ENCODE measurements around the gene SLC9A8. TPM values are rescaled to one million over a fixed set of nuclear protein-coding genes. Genes with fewer than 3 reads are reported as not detected.

The SLC9A8 gene
- total and polyA plus RNA-seq, 5 experiments from 2014 or later: 4.7 to 29.3 (median 9.0) TPM

DNA sequence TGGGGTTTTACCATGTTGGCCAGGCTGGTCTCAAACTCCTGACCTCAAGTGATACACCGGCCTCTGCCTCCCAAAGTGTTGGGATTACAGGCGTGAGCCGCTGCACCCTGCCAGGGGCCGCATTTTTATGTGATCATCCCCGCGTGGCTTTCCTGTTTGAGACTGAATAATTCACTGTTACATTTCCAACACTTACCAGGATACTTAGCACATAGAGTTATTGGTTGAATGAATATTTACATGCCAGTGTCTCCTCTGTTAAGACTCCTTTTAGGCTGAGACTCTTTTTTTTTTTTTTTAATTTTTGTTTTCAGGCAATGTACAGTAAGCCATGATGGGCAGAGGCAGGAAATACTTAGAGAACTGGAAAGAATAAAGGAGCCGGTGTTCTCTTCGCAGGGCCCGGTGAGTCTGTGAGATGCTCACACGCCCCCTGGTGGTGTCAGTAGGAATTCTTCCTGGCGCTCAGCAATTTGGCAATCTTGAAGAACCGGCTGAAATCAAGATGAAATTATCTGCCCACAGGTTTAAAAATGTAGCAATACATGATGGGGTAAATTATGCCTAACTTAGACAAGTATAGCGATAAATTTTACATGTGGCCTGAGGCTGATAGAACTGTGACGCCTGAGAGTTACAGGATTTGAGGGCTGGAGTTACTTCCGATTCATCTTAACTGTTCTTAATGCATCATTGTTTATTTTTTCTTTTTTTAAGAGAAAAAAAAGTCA is 115.9 kb downstream of the SLC9A8 start:
- POLR2A ChIA-PET: interaction anchor here (0.7 kb wide), 1 partner anchor 8 kb away, joined by 3 read pairs; no protein-coding TSS in a partner anchor
- Mint-ChIP-seq H3K27me3 (peaks cover 0 to 2% (median 0%) of the 10 kb centered on the region in 5 donors), H3K27ac (peak overlapping the region in 9 of 10 donors; percentile 62 to 90 (median 80))

DNA sequence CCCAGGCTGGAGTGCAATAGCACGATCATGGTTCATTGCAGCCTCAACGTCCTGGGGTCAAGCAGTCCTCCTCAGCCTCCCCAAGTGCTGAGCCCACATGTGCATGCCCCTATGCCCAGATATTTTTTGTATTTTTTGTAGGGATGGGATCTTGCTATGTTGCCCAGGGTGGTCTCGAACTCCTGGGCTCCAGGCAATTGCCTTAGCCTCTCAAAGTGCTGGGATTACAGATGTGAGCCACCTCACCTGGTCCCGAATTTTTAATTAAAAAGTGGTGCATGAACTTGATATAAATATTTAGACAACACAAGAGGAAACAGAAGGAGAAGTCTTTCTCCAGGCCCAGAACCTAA is 116.5 kb downstream of the SLC9A8 start:
- no peak for ATAC-seq
- H3K4me3 Mint-ChIP-seq: no peak overlapping the region
- no peaks in the 10 kb centered on the region for H3K9me3 Mint-ChIP-seq
- H3K4me1 Mint-ChIP-seq: peaks cover 3 to 12% (median 7%) of the 10 kb centered on the region in 4 donors
- peak overlapping the region in 2 of 10 donors; percentile 70 to 89 for H3K27ac Mint-ChIP-seq
- no peaks in the 10 kb centered on the region for H3K36me3 Mint-ChIP-seq
- peaks cover 0 to 1% (median 0%) of the 10 kb centered on the region in 5 donors for H3K27me3 Mint-ChIP-seq
- POLR2A ChIA-PET: no interaction called here
- no peak for DNase-seq

More for the DNA sequence above, 115.9 kb downstream of the SLC9A8 start:
- H3K4me3 Mint-ChIP-seq: peak overlapping the region in 6 of 10 donors; percentile 15 to 62 (median 40)
- ATAC-seq (peak; percentile 99), DNase-seq (peak; percentile 65 to 90 (median 78))
- peaks cover 0 to 8% (median 3%) of the 10 kb centered on the region in 4 donors for H3K4me1 Mint-ChIP-seq
- H3K36me3 Mint-ChIP-seq: no peaks in the 10 kb centered on the region
- no peaks in the 10 kb centered on the region for H3K9me3 Mint-ChIP-seq

DNA sequence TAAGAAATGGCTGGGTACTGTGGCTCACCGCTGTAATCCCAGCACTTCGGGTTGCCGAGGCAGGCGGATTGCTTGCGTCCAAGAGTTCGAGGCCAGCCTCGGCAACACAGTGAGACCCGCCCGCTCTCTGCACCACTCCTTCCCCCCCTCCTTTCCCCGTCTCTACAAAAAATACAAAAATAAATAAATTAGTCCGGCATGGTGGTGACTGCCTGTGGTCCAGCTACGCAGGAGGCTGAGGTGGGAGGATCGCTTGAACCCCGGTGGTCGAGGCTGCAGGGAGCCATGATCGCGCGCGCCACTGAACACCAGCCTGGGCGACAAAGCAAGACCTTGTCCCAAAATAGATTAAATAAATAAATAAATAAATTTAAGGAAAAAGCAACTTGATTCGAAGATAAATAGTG is 123.1 kb downstream of the SLC9A8 start:
- POLR2A ChIA-PET: interaction anchor here (0.7 to 3.7 kb wide), 13 partner anchors 14 to 748 kb away, joined by 3 to 30 read pairs (median 5); partner anchors contain the start of genes PEDS1, SLC9A8, SPATA2 and STAU1
- peaks cover 28 to 56% (median 51%) of the 10 kb centered on the region in 4 donors for H3K4me1 Mint-ChIP-seq
- ATAC-seq (peak in 1 of 2 donors; percentile 3), DNase-seq (no peak)
- peak overlapping the region; percentile 92 to 99 (median 98) for H3K4me3 Mint-ChIP-seq
- no peaks in the 10 kb centered on the region for H3K27me3 Mint-ChIP-seq
- H3K36me3 Mint-ChIP-seq: peaks cover 0 to 12% (median 1%) of the 10 kb centered on the region in 3 donors
- H3K27ac Mint-ChIP-seq: peak overlapping the region in 9 of 10 donors; percentile 56 to 98 (median 82)
- H3K9me3 Mint-ChIP-seq: no peaks in the 10 kb centered on the region

DNA sequence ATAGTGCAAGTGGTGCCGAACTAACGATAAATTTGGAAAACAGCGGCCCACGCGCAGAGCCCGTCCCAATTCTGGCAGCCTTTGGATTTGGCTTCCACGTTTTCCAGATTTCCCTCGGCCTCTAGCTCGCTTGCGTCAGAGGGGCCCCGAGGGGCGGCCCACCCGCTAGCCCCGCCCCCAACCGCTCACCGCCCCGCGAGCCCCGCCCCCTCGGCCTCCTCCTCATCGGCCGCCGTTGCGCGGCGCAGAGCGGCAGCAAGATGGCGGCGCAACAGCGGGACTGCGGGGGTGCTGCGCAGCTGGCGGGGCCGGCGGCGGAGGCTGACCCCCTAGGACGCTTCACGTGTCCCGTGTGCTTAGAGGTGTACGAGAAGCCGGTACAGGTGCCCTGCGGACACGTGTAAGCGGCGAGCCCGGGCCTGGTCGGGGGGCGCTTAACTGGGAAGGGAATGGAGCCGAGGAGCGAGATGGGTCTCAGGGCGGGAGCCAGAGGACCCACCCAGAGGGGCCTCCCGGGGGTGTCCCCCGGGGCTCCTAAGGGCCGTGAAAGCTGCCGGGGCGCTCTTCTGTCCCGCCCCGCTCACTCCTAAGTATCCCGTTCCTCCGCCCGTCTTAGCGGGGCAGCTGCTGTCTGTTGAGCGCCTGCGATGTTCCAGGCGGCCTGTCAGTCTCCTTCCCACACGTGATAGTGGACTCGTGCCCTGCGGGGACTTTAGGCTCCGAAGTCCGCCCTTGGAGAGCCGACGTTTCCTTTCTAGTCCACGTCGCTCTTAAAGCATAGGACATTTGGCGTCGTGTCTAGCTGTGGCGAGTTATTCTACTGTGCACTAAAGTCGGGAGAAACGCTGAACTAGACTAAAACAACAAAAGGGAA is 123.8 kb downstream of the SLC9A8 start, which contains the start of gene RNF114:
Gene RNF114, plus strand, starts transcription at position 245 of the 874 bp plus-strand sequence. Its CDS starts 16 bp downstream, at position 261.
- POLR2A ChIA-PET: interaction anchor here (0.6 to 3.7 kb wide), 16 partner anchors 8 to 878 kb away, joined by 3 to 30 read pairs (median 4); partner anchors contain the start of genes B4GALT5, PEDS1, SLC9A8 and SPATA2
- peak within 1 kb of the TSS; percentile 92 to 99 (median 98) for H3K4me3 Mint-ChIP-seq
- ATAC-seq (peak; percentile 90 to 92), DNase-seq (peak; percentile 80 to 97 (median 87))
- peaks cover 32 to 63% (median 57%) of the 10 kb centered on the region in 4 donors for H3K4me1 Mint-ChIP-seq
- H3K36me3 Mint-ChIP-seq: peaks cover 0 to 18% (median 3%) of the 10 kb centered on the region in 3 donors
- no peaks in the 10 kb centered on the region for H3K9me3 Mint-ChIP-seq
- no peaks in the 10 kb centered on the region for H3K27me3 Mint-ChIP-seq
- H3K27ac Mint-ChIP-seq: peak within 1 kb of the TSS; percentile 93 to 98 (median 96)

DNA sequence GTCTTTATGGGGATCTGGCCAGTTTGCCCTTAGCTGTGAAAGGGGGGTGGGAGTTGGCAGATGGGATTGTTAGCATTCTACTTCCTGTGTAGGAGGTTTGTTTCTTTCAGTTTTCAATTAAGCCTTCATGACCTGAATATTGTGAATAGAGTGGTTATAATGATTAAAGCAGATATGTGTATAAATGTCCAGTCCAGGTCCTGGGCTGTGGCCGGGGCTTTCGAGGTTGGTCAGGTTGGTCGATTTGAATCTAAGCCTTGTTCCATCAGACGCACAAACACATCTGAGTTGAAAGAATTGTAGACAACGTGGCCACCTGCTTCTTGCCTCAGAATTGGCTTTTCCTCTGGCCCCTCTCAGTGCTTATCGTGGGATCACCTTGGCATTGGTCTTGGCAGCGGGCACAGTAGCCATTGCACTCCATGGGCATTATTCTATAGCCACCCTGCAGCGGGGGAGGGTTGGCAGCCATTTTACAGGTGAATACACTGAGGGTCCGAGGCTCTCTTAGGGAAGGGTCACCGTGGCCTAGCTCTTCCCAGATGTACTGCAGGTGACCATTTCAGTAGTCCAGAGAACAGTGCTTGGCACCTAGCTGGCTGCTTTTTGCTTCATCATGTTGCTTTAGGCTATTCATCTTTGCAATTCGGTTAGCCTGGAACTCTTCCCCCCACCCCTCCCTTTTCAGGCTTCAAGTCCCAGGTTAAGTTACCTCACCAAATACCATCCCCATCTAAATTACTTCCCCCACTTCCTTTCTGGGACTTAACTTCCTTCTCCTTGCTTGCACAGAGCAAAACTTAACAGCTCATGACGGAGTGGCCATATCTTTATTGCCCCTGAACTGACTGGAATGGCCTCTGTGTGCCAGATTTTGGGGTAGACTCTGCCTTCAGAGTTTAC is 124.7 kb downstream of the SLC9A8 start:
- DNase-seq (peak in 2 of 10 donors; percentile 22 to 27), ATAC-seq (no peak)
- POLR2A ChIA-PET: interaction anchor here (0.6 to 3.7 kb wide), 9 partner anchors 9 to 879 kb away, joined by 3 to 30 read pairs (median 8); partner anchors contain the start of genes B4GALT5, PEDS1, SLC9A8 and SPATA2
- no peaks in the 10 kb centered on the region for H3K27me3 Mint-ChIP-seq
- peak overlapping the region; percentile 93 to 98 (median 96) for H3K27ac Mint-ChIP-seq
- no peaks in the 10 kb centered on the region for H3K9me3 Mint-ChIP-seq
- H3K4me3 Mint-ChIP-seq: peak overlapping the region; percentile 92 to 99 (median 98)
- peaks cover 34 to 70% (median 62%) of the 10 kb centered on the region in 4 donors for H3K4me1 Mint-ChIP-seq
- H3K36me3 Mint-ChIP-seq: peaks cover 0 to 27% (median 5%) of the 10 kb centered on the region in 3 donors

DNA sequence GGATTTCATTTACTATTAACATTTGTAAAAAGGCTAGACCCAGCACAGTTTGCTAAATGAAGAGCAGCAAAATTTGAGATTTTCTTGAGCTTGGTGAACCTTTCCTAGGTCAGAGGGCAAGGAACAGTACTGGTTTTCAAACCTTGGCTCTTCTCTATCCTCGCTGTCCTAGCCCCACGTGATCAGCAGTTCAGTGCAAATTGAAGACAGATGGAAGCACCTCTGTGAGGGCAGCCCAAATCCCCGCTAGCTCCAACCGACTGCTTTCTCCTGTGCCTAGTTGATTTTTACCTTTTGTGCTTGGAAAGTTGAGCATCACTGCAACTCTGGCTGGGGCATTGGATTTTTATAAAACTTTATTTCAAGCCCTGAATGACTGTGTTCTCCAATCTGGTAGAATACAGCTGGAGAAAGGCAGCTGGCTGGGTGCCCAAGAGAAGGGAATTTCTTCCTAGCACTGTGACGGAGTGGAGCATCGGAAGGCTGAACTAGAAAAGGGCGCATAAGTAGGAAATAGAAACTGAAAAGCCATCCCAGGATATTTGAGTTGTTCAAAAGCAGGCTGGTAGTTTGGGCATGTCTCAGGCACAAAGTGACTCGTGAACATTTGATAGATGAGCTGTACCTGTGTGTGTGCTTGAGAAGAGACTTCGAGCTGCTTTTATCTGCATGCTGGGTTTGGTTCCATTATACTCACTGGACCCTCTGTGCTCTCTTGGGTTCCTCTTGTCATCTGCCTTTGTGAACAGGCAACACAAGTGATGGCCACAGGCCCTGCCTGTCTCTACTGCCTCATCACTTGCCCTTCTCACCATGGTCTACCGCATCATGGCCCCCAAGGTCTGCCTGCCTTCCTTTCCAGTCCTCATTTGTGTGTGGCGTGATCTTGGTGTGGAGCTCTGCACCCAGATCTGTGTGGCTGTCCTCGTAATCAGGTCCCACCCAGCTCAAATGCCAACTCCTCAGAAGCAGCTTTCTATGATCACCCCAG is 125.8 kb downstream of the SLC9A8 start:
- H3K27me3 Mint-ChIP-seq: no peaks in the 10 kb centered on the region
- H3K4me1 Mint-ChIP-seq: peaks cover 34 to 77% (median 68%) of the 10 kb centered on the region in 4 donors
- ATAC-seq: no peak
- DNase-seq: no peak
- POLR2A ChIA-PET: interaction anchor here (0.6 to 3.7 kb wide), 2 partner anchors 178 to 608 kb away, joined by 3 to 19 read pairs; no protein-coding TSS in a partner anchor
- H3K4me3 Mint-ChIP-seq: peak overlapping the region; percentile 36 to 98 (median 97)
- H3K36me3 Mint-ChIP-seq: peaks cover 0 to 37% (median 5%) of the 10 kb centered on the region in 3 donors
- peak overlapping the region in 9 of 10 donors; percentile 9 to 98 (median 52) for H3K27ac Mint-ChIP-seq
- no peaks in the 10 kb centered on the region for H3K9me3 Mint-ChIP-seq

DNA sequence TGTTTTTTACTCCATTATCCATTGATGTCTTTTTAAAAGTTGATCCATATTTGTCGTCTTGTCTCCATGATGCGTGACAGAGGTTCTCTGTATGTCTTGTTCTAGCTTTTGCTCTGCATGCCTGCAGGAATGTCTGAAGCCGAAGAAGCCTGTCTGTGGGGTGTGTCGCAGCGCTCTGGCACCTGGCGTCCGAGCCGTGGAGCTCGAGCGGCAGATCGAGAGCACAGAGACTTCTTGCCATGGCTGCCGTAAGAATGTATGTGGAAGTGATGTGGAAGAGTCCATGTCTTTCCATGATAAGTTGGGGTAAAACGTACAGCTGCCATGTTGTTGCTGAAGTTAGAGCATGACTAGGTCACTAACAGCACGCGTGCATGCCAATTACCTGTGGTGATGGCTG is 128.8 kb downstream of the SLC9A8 start:
- no peak for ATAC-seq
- POLR2A ChIA-PET: no interaction called here
- DNase-seq: no peak
- Mint-ChIP-seq H3K4me1 (peaks cover 32 to 67% (median 58%) of the 10 kb centered on the region in 4 donors), H3K36me3 (peaks cover 0 to 67% (median 9%) of the 10 kb centered on the region in 3 donors), H3K27ac (peak overlapping the region in 4 of 10 donors; percentile 27 to 75 (median 60)), H3K4me3 (peak overlapping the region in 3 of 10 donors; percentile 12 to 39 (median 22)), H3K27me3 (no peaks in the 10 kb centered on the region), H3K9me3 (no peaks in the 10 kb centered on the region)

Other genes with a start within 250 kb of the SLC9A8 start
- not detected for gene PTGIS, start 244.7 kb upstream of the SLC9A8 start, total RNA-seq
- not detected for gene PTGIS, start 244.7 kb upstream of the SLC9A8 start, polyA plus RNA-seq
- gene B4GALT5, start 99.0 kb upstream of the SLC9A8 start, total RNA-seq: 1 to 10 TPM; 6.0 to 6.8 TPM
- gene B4GALT5, start 99.0 kb upstream of the SLC9A8 start, polyA plus RNA-seq: 1 to 10 TPM in 1 of 3 donors, under 1 TPM in 2; 0.34 to 1.4 (median 0.73) TPM
- gene SPATA2, start 102.7 kb downstream of the SLC9A8 start, total RNA-seq: 1 to 10 TPM; 8.0 to 9.0 TPM
- gene SPATA2, start 102.7 kb downstream of the SLC9A8 start, polyA plus RNA-seq: 1 to 10 TPM; 1.7 to 5.7 (median 2.0) TPM
- 100 to 1,000 TPM; 104 to 105 TPM for gene RNF114, start 123.6 kb downstream of the SLC9A8 start, total RNA-seq
- gene RNF114, start 123.6 kb downstream of the SLC9A8 start, polyA plus RNA-seq: 100 to 1,000 TPM; 123 to 133 (median 123) TPM
- 1 to 10 TPM in 1 of 2 experiments, under 1 TPM in 1; 0.82 to 1.5 TPM for gene SNAI1, start 170.2 kb downstream of the SLC9A8 start, total RNA-seq
- under 1 TPM in 2 of 3 donors, not detected in 1; 0.25 to 0.64 TPM for gene SNAI1, start 170.2 kb downstream of the SLC9A8 start, polyA plus RNA-seq

Measured in naive thymus-derived CD8-positive, alpha-beta T cell (primary cell).